ENCODE measurements around the gene SPPL3.

SPPL3 gene

DNA sequence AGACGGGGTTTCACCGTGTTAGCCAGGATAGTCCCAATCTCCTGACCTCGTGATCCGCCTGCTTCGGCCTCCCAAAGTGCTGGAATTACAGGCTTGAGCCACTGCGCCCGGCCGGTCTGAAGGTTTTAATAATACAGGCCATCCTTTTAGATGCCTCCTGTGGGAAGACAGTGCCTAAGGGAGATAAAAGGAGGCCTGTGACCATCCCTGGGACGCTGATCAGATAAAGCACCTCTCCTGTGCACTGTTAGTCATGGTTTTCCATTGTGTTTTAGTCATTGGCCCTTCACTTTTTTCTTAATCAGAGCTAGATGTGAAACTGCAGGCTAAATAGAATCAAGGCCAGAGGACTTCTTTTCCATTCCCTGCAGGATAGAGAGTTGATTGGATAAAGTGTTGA is 186.1 kb downstream of the SPPL3 start:
- DNase-seq, result no peak

DNA sequence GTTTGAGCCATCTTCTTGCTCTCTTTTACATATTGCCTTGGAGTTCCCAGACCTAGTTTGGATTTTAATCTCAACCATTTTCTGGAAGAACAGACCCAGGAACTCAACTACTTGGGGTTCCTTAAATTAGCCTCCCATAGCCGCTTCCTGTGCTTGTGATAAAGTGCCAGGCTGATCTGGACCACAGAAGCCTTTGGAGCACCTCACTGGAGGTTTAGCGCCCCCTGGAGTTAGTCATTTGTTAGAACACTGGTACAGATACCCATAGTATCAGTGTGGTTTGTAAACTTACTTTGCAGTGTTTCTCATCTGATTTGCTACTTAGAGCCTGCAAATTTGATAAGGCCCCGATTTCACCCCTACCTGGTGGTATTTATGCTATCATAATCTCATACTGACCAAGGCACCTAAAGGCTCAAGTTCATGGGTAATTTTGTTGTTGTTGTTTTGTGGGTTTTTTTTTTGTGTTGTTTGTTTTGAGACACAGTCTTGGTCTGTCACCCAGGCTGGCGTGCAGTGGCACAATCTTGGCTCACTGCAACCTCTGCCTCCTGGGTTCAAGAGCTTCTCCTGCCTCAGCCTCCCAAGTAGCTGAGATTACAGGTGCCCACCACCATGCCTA is 190.2 kb downstream of the SPPL3 start:
- peak; percentile 54 to 85 for DNase-seq

DNA sequence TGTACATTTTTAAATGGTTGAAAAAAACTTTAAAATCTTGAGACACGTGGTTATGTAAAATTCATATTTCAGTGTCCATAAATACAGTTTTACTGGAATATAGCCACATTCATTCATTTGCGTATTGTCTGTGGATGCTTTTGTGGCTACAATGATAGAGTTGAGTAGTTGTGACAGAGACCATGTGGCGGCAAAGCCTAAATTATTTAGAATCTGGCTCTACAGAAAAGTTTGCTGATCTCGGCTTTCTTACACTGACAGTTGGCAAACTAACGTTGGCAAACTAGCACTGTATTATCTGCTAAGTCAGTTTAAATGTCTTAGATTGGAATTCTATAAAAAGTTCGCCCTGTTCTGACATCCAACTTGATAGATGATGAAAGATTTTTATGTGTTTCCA is 191.5 kb downstream of the SPPL3 start:
- no peak for DNase-seq
